Upper lobe of left lung (tissue), 4 donors: ENCODE measurements around the gene MAPK8IP1.

Source experiments
- POLR2A ChIP-seq, 4 donors: fragments of 450-650 bp; IDR thresholded peaks; one replicate each; pipeline ENCODE4 v1.5.1; 2016 to 2017; ENCODE audit warnings: antibody characterized with exemption in 4 of 4, mild to moderate bottlenecking in 2 of 4
- TF ChIP-seq, protein P1 (sequence below), 6 experiments: fragments of 450-650 bp in 4 of 6; fragments of 200-600 bp in 2 of 6; sonication (generic) in 2 of 6; IDR thresholded peaks; one replicate each; pipeline ENCODE4 v1.5.1; 2016 to 2019; ENCODE audit warnings: antibody characterized with exemption in 6 of 6

GRCh38 chr11:45843158-45843924, 42.1 kb upstream of the MAPK8IP1 start:
- TF ChIP-seq POLR2A (IDR thresholded peaks at IDR 0.05) = peak in 1 of 4 donors; percentile 13
- TF ChIP-seq, protein P1, sequence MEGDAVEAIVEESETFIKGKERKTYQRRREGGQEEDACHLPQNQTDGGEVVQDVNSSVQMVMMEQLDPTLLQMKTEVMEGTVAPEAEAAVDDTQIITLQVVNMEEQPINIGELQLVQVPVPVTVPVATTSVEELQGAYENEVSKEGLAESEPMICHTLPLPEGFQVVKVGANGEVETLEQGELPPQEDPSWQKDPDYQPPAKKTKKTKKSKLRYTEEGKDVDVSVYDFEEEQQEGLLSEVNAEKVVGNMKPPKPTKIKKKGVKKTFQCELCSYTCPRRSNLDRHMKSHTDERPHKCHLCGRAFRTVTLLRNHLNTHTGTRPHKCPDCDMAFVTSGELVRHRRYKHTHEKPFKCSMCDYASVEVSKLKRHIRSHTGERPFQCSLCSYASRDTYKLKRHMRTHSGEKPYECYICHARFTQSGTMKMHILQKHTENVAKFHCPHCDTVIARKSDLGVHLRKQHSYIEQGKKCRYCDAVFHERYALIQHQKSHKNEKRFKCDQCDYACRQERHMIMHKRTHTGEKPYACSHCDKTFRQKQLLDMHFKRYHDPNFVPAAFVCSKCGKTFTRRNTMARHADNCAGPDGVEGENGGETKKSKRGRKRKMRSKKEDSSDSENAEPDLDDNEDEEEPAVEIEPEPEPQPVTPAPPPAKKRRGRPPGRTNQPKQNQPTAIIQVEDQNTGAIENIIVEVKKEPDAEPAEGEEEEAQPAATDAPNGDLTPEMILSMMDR (IDR thresholded peaks at IDR 0.05) = peak; percentile 88 to 94 (median 91)
